ENCODE data around the gene VGLL4.
A peak's percentile ranks its signal among the peaks of the same experiment; 100 is the strongest.
"Not testable (repeated sequence)": the region's sequence is repeated elsewhere in the genome, so short reads cannot be mapped to it uniquely, and the experiment has no call there.

VGLL4 gene

GRCh38 chr3:11546657-11547302, 96.9 kb downstream of the VGLL4 start:
- DNase-seq, result no peak

DNA sequence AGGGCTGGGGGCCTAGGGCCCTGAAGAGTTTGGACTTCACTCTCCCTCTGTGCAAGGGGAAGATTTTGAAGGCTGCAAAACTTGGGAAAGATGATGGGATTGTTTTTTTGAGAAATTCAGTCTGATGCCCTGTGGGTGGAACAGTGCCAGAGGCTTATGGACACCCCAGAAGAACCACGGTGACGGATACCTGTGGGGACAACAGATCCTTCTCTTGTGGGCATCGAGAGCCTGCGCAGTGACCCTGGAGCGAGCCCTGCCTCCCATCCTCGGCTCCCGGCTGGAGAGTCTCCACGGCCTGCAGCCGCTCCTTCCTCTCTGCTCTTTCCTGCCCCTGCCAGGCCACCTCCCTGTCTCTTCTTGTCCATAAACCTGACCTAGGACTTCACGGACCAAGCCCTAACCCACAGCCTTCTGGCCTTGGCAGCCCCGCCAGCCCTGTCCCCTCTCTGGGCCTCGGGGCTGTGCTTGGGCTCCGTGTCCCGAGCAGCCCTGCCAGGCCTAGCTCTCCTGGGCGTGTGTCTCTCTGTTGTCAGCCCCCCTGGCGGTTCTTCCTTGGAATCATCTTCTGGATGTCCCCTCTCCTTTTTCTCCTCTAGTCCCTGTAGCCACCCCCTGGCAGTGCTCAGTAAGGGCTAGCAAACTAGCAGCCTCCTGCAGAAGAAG, 98.4 kb downstream of the VGLL4 start:
- DNase-seq, result no peak

- DNase-seq, result peak; percentile 23
Observed at GRCh38 chr3:11544412-11545181, 99.1 kb downstream of the VGLL4 start.

GRCh38 chr3:11543948-11544387, 99.7 kb downstream of the VGLL4 start:
- no peak for DNase-seq

DNA sequence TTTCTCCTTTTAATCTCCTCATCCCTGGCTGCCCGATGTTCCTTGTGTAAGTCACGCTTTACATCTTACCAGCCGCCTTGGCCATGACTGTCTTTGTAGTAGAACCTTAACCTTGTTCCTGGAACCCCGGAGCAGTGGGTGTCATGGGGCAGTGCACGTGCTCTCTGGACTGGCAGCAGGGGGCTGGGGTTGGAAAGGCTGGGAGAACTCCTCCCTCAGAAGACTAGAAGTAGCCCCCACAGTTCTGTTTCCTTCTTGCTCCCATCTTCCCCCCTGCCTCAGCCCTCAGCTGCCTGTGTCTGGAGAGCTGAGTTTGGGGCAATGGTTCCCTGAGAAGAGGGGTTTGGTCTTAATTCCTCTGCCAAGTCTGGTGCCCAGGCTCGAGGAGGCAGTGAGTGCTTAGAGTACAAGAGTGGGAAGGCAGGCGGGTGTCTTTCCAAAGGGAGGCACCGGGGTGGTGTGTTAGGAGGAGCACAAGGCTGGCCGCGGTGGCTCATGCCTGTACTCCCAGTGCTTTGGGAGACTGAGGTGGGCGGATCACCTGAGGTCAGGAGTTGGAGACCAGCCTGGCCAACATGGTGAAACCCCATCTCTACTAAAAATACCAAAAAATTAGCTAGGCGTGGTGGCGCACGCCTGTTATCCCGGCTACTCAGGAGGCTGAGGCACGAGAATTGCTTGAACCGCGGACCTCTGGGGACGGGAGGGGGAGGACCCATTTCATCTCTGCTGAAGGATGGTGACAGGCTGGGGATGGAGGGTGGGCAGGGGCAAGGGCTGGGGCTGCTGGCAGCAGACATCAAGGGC, 100.4 kb downstream of the VGLL4 start:
- DNase-seq, result no peak

- DNase-seq, result no peak
Observed at GRCh38 chr3:11542551-11542950, 101.2 kb downstream of the VGLL4 start.

GRCh38 chr3:11541321-11542303, 102.1 kb downstream of the VGLL4 start:
- DNase-seq, result no peak

GRCh38 chr3:11539677-11540076, 104.0 kb downstream of the VGLL4 start:
- no peak for DNase-seq

DNA sequence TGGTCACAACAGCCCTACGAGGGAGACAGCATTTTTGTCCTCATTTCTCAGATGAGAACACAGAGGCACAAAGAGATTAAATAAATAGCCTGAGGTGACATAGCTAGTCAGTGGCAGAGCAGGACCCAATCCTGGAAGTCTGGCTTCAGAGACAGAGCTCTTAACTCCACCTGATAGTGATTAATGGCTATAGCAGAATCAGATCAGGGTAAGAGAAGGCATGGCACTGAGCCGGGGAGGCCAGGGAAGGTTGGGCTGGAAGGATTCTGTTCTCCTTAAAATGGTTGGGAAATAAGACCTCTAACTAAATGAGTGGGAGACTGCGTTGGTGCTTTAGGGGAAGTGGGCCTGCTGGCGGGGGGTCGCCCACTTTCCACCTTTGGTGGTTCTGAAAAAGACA, 104.5 kb downstream of the VGLL4 start:
- no peak for DNase-seq

GRCh38 chr3:11538581-11538980, 105.1 kb downstream of the VGLL4 start:
- no peak for DNase-seq

GRCh38 chr3:11536936-11537612, 106.6 kb downstream of the VGLL4 start:
- DNase-seq, result no peak

DNA sequence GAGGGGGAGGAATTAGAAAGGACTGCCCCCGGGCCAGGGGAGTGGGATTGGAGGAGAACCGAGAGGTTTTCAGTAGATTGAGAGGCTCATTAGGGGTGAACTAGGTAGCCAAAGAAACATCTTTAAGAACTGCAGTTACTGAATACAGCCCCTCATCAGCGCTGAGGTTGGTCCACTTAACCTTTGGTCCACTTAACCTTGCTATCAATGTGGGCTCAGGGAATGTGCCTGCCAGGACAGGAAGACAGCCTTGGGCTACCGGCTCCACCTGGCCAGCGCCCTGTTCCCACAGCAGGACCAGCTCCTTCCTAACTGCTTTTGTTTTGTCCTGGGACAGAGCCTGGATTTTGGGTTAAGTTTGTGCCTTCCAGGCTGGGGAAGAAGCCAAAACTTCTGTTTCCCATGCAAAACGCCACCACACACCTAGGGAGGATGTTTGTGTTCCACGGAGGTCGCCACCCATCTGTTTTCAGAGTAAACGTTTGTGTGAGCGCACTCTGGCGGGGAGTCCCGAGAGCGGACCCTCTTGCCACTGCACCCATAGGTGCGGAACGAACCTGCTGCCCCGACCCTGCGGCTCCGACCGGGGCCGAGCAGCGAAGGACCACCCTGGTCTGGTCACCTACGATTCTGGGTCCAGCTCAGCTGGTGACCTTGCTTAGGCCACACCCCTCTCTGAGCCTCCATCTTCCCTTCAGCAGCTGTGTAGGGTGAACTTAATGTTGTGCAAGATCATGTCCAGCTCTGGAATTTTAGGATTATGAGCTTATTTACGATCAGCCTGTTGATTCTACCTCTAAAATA, 107.4 kb downstream of the VGLL4 start:
- DNase-seq, result no peak

DNA sequence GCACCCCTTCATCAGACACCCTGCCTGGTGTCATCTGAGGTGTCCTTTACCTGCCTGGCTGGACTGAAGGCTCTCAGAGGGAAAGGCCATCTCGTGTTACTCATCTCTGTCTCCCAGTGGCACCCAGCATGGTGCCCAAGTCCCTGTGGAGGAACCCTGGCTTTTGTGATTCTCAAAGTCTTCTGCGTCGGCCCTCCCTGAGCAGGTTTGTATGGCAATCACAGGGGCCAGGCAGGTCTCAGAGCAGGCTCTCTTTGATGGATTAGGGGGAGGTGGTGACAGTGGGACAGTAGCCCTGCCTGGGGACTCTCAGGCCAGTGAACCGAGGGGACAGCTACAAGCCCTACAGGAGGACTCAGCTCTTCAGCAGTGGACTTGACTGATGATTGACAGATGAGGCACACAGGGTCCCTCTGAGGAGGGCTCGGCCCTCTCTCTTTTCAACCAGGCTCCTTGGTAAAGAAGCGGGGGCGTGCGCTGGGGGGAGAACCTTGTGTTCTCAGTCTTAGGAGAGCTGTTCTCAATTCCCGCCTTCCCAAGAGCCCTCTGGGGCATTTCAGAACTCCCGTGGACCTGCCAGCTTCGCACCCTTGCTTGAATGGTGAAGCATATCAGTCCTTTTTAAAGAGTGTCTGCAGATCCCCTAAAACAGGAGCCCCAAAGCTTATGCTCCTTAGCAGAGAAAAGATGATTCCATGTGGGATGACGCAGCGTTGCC, 108.3 kb downstream of the VGLL4 start:
- DNase-seq, result no peak

DNA sequence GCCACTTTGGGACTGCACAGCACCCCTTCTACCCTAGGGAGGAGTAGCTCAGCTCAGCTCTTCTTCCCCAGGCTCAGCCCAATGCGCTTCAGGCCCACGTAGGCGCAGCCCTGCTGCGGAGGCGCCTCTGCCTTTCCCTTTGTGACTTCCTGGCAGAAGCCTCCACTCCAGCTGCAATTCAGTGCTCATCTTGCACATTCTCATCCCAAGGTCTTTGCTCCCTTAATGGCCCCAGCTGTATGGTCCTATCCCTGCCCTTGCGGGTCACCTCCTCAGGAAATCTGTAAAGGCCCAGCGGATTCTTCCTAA, 109.0 kb downstream of the VGLL4 start:
- no peak for DNase-seq

- no peak for DNase-seq
Observed at GRCh38 chr3:11534011-11534792, 109.5 kb downstream of the VGLL4 start.

DNA sequence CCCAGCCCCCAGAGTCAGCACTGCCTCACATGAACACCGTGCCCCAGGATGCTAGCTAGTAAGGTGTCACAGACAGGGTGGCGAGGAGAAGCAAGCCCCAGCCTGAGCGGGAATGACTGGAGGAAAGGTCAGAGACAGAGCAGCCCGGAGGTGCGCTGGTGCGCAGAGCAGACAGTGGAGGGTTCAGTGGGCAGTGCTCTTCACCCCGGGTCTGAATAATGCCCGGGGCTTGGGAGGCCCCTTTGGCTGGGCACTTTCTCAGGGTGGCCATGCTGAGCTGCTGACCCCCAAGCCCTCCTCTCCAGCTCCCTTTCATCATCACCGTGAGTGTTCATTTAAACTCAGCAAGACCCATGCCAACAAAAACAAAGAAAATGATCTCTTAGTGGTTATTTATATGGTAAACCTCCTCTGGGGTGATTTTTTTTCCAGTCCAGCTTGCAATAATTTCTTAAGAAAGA, 110.8 kb downstream of the VGLL4 start:
- DNase-seq, result no peak

GRCh38 chr3:11530153-11530721, 113.5 kb downstream of the VGLL4 start:
- DNase-seq, result no peak

GRCh38 chr3:11529281-11529680, 114.4 kb downstream of the VGLL4 start:
- no peak for DNase-seq

GRCh38 chr3:11526121-11526520, 117.6 kb downstream of the VGLL4 start:
- DNase-seq, result not testable (repeated sequence)
